ENCODE measurements around the gene ADAMTS9. TPM values are rescaled to one million over a fixed set of nuclear protein-coding genes. Genes with fewer than 3 reads are reported as not detected.

ADAMTS9 gene
- total RNA-seq, 2 donors from 2014 or later: 16.1 to 38.0 TPM

DNA sequence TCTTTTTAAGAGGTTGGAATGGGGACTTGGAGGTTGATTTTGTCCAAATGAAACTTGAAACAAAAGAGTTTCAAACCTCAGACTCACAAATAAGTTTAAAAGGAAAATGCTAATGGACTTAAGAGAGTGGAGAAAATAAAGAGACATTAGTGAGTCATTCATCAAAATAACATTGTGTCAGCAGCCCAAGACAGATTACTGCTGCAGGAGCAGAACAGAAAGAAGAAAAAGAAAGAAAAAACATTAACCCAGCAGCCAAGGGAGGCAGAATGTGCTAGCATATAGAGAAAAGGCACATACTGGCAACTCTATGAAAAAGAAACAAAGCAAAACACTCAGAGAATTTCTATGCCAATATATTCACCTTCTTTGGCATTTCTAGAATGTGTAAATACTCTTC is 42.6 kb downstream of the ADAMTS9 start:
- H3K27me3 ChIP-seq (ENCODE audit: control insufficient read depth, insufficient read depth, low read length, poor library complexity, severe bottlenecking): no peaks in the 10 kb centered on the region
- no peak overlapping the region for H3K4me3 Mint-ChIP-seq
- H3K4me1 ChIP-seq (ENCODE audit: control insufficient read depth, insufficient read depth, low read length): peaks cover 7% of the 10 kb centered on the region
- DNase-seq: no peak
- H3K36me3 Mint-ChIP-seq (ENCODE audit: low read depth): peaks cover 21% of the 10 kb centered on the region
- no peaks in the 10 kb centered on the region for H3K9me3 Mint-ChIP-seq
- H3K4me1 Mint-ChIP-seq: peaks cover 35% of the 10 kb centered on the region
- H3K9ac ChIP-seq (ENCODE audit: extremely low read depth, low read length, poor library complexity, severe bottlenecking): no peak overlapping the region
- peaks cover 20% of the 10 kb centered on the region for H3K9me3 ChIP-seq (ENCODE audit: control insufficient read depth, low read length)
- no peak overlapping the region for H3K27ac Mint-ChIP-seq
- peaks cover 28% of the 10 kb centered on the region for H3K27me3 Mint-ChIP-seq (ENCODE audit: insufficient read depth)
- peaks cover 52% of the 10 kb centered on the region for H3K36me3 ChIP-seq (ENCODE audit: control insufficient read depth, insufficient read depth, low read length)
- peak overlapping the region; percentile 19 for H3K27ac ChIP-seq (ENCODE audit: low read depth, low read length)
- TF ChIP-seq, protein P1, sequence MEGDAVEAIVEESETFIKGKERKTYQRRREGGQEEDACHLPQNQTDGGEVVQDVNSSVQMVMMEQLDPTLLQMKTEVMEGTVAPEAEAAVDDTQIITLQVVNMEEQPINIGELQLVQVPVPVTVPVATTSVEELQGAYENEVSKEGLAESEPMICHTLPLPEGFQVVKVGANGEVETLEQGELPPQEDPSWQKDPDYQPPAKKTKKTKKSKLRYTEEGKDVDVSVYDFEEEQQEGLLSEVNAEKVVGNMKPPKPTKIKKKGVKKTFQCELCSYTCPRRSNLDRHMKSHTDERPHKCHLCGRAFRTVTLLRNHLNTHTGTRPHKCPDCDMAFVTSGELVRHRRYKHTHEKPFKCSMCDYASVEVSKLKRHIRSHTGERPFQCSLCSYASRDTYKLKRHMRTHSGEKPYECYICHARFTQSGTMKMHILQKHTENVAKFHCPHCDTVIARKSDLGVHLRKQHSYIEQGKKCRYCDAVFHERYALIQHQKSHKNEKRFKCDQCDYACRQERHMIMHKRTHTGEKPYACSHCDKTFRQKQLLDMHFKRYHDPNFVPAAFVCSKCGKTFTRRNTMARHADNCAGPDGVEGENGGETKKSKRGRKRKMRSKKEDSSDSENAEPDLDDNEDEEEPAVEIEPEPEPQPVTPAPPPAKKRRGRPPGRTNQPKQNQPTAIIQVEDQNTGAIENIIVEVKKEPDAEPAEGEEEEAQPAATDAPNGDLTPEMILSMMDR (conservative IDR thresholded peaks at IDR 0.05): no peak
- no peak overlapping the region for H3K4me3 ChIP-seq (ENCODE audit: low read length)

DNA sequence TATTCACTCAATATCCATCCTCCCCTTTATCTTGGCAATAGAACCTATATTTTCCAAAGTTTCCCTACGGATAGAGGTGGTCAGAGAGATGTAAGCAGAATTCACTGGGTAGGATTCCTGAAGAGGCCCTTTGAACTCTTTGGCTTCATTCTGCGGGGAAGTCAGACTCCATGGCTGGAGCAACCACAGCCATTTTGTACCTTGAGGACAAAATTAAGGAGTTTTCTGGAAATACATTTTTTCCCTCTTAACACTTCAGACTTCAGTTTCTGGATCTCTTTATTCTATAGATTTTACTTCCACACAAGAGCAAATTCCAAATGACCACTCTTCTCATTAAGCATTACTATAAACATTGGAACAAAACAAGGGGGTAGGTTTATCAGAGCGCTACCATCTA is 43.3 kb downstream of the ADAMTS9 start:
- Mint-ChIP-seq H3K27me3 (ENCODE audit: insufficient read depth) (peaks cover 28% of the 10 kb centered on the region), H3K9me3 (no peaks in the 10 kb centered on the region), H3K4me3 (no peak overlapping the region), H3K4me1 (peaks cover 31% of the 10 kb centered on the region), H3K36me3 (ENCODE audit: low read depth) (peaks cover 18% of the 10 kb centered on the region), H3K27ac (no peak overlapping the region)
- TF ChIP-seq, protein P1 (conservative IDR thresholded peaks at IDR 0.05): no peak
- H3K4me1 ChIP-seq (ENCODE audit: control insufficient read depth, insufficient read depth, low read length): peaks cover 7% of the 10 kb centered on the region
- no peaks in the 10 kb centered on the region for H3K27me3 ChIP-seq (ENCODE audit: control insufficient read depth, insufficient read depth, low read length, poor library complexity, severe bottlenecking)
- H3K9me3 ChIP-seq (ENCODE audit: control insufficient read depth, low read length): peaks cover 19% of the 10 kb centered on the region
- WGBS, 2 experiments (ENCODE audit: insufficient coverage in 1 of 2, insufficient read length in 1 of 2): 97 to 100% methylated on average over 1 to 3 of the region's 3 CpGs
- H3K27ac ChIP-seq (ENCODE audit: low read depth, low read length): no peak overlapping the region
- H3K9ac ChIP-seq (ENCODE audit: extremely low read depth, low read length, poor library complexity, severe bottlenecking): no peak overlapping the region
- DNase-seq: no peak
- peaks cover 50% of the 10 kb centered on the region for H3K36me3 ChIP-seq (ENCODE audit: control insufficient read depth, insufficient read depth, low read length)
- H3K4me3 ChIP-seq (ENCODE audit: low read length): no peak overlapping the region

DNA sequence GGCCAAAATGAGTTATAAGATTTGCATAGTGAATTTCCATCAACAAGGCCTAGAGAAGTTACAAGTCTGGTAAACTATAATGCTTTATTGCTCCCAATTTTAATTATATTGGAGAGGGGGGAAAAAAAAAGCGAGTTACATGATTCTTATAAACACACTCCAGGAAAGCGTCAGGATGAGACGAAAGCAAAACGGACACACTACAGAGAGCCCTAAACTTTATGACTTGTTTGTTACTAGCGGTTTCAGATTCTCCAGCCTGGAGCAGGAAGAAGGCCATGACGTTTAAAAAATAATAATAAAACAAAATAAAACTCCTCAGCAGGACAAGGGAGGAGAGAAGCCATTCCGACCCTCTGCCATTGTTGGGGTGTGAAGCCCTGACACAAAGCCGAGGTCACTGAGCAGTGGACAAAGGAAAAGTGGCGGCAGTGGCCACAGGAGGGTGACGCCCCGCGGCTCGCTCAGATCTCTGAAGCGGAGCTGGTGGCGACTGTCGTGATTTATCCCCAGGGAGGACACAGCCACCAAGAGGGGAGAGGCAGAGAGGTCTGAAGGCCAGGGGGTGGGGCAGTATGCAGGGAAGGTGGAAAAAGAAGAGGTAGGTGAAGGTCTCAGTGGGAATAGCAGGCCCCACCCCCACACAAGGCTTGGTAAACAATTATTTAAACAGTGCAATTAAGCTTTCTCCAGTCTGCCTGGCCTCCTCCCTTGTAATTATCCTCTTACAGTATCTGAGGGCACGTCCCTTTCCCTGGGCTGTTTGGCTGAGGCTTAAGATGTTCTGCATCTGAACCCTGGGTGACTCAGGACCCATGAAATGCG is 45.3 kb downstream of the ADAMTS9 start:
- TF ChIP-seq, protein P1 (conservative IDR thresholded peaks at IDR 0.05): peak; percentile 17
- no peak overlapping the region for H3K4me3 Mint-ChIP-seq
- no peaks in the 10 kb centered on the region for H3K9me3 Mint-ChIP-seq
- H3K4me1 Mint-ChIP-seq: peaks cover 29% of the 10 kb centered on the region
- 76 to 80% methylated on average over 4 to 18 of the region's 18 CpGs for WGBS, 2 experiments (ENCODE audit: insufficient coverage in 1 of 2, insufficient read length in 1 of 2)
- peaks cover 16% of the 10 kb centered on the region for H3K27me3 Mint-ChIP-seq (ENCODE audit: insufficient read depth)
- peaks cover 11% of the 10 kb centered on the region for H3K9me3 ChIP-seq (ENCODE audit: control insufficient read depth, low read length)
- peak overlapping the region; percentile 65 for H3K27ac ChIP-seq (ENCODE audit: low read depth, low read length)
- DNase-seq: peak; percentile 68
- peaks cover 10% of the 10 kb centered on the region for H3K36me3 Mint-ChIP-seq (ENCODE audit: low read depth)
- H3K9ac ChIP-seq (ENCODE audit: extremely low read depth, low read length, poor library complexity, severe bottlenecking): no peak overlapping the region
- H3K27ac Mint-ChIP-seq: peak overlapping the region; percentile 72
- no peaks in the 10 kb centered on the region for H3K27me3 ChIP-seq (ENCODE audit: control insufficient read depth, insufficient read depth, low read length, poor library complexity, severe bottlenecking)
- peaks cover 34% of the 10 kb centered on the region for H3K36me3 ChIP-seq (ENCODE audit: control insufficient read depth, insufficient read depth, low read length)
- no peak overlapping the region for H3K4me3 ChIP-seq (ENCODE audit: low read length)
- peaks cover 7% of the 10 kb centered on the region for H3K4me1 ChIP-seq (ENCODE audit: control insufficient read depth, insufficient read depth, low read length)

All from endodermal cell (in vitro differentiated cells).